ENCODE data around the gene MGMT.

DNA sequence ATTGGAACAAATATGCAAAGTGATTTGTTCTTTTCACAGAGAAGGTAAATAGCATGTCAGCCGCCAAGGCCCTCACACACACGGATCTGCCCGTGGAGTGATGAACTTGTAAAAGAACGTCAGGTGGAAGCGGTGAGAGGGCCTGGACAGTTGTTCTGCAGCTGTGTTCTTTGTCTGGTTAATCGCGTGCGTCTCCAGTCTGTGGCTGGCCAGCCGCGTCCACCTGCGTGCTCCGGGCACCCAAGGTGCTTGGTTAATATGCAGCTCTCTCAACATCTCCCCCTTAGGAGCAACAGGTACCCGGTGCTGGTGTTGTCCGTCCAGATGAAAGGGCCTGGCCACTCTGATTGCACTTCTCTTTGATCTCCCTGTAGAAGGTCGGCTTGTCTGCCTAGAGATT lies 162.9 kb downstream of the MGMT start:
- TF ChIP-seq, protein P1, sequence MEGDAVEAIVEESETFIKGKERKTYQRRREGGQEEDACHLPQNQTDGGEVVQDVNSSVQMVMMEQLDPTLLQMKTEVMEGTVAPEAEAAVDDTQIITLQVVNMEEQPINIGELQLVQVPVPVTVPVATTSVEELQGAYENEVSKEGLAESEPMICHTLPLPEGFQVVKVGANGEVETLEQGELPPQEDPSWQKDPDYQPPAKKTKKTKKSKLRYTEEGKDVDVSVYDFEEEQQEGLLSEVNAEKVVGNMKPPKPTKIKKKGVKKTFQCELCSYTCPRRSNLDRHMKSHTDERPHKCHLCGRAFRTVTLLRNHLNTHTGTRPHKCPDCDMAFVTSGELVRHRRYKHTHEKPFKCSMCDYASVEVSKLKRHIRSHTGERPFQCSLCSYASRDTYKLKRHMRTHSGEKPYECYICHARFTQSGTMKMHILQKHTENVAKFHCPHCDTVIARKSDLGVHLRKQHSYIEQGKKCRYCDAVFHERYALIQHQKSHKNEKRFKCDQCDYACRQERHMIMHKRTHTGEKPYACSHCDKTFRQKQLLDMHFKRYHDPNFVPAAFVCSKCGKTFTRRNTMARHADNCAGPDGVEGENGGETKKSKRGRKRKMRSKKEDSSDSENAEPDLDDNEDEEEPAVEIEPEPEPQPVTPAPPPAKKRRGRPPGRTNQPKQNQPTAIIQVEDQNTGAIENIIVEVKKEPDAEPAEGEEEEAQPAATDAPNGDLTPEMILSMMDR (IDR thresholded peaks at IDR 0.05; ENCODE audit: borderline replicate concordance, extremely low read depth, low read length, poor library complexity, severe bottlenecking): no peak
- no peak for TF ChIP-seq EZH2 (IDR thresholded peaks at IDR 0.05; ENCODE audit: borderline replicate concordance, low read depth, low read length, severe bottlenecking)
